ENCODE measurements around the gene ALKBH5.

The ALKBH5 gene

DNA sequence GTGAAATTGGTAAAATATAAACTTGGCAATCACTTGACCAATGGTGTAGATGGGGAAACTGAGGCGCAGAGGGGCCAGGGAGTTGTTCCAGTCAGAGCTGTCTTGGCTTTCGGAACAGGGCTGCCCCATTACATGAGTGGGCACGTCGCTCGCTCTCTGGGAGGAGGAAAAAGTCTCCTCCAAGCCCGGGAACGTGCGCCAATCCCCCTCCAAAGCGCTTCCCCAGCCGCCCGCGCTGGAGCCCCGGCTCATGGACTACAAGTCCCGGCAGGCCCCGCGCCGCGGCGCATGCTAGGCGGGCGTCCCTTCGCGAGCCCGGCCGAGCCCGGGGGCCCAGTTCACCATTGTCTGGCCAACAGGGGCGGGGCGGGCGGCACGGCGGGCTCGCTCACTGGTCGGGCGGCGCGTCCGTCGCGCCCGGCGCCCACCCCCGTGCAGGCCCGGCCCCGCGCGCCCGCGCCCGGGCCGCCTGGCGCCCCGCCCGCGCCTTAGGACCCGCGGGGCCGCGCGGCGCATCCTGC, 41.6 kb downstream of the ALKBH5 start, which contains the start of gene LLGL1:
Gene LLGL1 (plus strand): TSS at position 515 of the 521 bp plus-strand sequence. CDS start 48 bp downstream, outside the sequence.
- peak; percentile 96 for DNase-seq

- DNase-seq, result no peak
Measured at GRCh38 chr17:18225642-18226283, 42.1 kb downstream of the ALKBH5 start.

- no peak for DNase-seq
Measured at GRCh38 chr17:18226284-18226945, 42.8 kb downstream of the ALKBH5 start.

- no peak for DNase-seq
Measured at GRCh38 chr17:18227635-18228034, 44.0 kb downstream of the ALKBH5 start.

DNA sequence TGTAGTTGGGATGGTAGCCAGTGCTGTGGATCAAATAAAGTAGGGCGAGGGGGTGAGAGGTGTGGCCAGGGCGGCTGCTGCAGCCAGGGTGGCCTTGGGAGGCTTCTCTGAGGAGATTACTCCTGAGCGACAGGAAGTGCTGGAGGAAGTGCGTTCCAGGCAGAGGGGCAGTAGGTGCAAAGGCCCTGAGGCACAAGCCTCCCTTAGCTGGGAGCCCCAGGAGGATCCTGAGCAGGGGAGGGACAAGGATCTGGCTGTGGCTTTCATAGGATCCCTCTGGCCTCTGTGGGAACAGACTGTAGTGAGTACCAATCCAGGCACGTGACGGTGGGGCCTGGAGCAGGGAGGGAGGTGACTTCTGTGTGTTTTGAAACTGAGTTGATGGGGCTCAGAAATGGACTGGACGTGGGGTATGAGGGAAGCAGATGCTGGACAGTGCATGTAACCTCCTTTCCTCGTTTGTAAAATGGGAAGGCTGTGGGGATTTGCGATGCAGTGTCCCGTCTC, 44.6 kb downstream of the ALKBH5 start:
- no peak for DNase-seq

DNA sequence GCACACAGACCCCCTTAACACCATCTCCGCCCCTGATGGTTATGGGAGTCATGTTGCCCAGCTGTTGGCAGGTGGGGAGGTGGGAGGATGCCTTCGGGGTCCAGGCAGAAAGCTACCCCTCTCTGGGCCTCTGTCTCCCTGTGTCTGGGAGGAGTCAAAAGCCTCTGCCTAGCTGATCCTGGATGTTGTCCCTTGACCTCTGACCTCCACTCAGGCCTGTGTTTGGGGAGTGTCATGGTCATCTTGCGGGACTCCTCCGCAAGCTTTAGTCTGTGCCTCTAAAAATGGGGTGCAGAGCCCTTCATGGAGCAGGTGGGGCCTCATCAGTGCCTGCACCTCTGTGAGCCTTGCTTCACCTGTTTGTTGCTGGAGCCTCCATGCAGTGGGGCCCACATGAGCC, 45.6 kb downstream of the ALKBH5 start:
- no peak for DNase-seq

DNA sequence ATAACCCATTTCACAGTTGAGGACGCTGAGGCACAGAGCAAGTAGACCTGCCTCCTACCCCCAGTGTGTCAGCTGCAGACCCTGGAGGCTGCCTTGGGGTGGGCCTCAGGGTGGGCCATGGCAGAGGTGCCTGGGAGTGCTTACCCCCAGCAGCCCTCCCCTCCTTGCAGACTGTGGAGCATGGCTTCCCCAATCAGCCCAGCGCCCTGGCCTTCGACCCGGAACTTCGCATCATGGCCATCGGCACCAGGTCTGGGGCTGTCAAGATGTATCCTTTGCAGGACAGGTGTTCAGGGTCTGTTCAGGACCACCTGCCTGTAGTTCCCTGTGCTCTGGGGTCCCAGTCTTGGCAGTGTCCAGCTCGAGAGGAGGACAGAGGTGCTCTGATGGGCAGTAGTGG, 46.1 kb downstream of the ALKBH5 start:
- DNase-seq, result no peak

DNA sequence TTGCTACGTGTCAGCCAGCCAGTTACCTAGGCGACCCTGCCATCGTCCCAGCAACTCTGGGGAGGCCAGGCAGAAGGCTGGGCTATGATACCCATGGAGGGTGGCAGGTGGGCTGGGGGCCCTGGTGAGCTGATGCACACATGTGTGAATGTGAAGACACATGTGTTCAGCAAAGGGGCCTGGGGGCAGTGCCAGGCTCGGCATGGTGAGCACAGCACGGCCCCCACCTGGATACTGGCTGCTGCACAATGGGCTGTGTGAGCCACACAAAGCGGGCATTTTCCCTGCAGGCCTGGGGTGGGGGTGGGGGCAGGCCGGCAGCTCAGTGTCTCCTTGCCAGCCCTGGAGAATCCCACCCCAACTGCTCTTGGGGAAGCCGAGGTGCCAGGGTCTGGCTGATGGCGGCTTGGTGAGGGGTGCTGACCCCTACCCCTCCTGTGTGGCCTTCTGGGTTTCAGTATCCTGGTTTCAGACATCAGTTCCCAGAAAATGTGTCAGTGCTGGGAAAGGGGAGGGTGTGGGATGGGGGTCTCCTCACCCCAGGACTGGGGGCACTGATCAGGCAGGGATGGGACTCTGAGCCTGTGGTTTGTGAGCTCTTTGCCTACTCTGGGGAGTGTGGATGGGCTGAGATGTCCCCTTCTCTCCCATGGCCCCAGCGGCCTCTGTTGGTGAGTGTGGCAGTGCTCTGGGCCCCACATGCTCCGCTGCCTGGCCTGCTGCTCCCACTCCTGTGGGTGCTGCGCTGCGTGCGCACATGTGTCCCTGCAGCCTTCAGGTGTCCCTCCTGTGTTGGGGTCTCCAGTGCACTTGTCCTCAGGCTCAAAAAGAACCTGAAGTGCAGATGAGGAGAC, 46.9 kb downstream of the ALKBH5 start:
- DNase-seq, result no peak

GRCh38 chr17:18231164-18231563, 47.5 kb downstream of the ALKBH5 start:
- no peak for DNase-seq

DNA sequence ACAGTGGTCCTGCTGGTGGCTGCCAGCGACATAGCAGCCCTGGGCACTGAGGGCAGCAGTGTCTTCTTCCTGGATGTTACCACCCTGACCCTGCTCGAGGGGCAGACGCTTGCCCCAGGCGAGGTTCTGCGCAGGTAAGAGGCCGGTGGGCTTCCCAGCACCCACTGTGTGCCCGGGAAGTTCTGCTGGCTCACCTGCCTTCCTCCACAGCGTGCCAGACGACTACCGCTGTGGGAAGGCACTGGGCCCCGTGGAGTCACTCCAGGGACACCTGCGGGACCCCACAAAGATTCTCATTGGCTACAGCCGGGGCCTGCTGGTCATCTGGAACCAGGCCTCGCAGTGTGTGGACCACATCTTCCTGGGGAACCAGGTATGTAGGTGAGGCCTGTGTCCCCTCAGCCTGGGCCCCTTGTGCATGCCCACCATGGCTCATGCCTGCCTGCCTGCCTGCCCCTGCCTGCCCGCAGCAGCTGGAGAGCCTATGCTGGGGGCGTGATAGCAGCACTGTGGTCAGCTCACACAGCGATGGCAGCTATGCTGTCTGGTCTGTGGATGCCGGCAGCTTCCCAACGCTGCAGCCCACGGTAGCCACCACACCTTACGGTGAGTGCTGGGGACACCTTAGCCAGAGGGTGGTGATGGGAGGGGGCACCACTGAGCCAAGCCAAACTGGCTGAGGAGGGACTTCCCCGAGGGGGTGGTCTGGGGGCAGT, 50.3 kb downstream of the ALKBH5 start:
- DNase-seq, result no peak

GRCh38 chr17:18234853-18235380, 51.3 kb downstream of the ALKBH5 start:
- DNase-seq, result no peak

DNA sequence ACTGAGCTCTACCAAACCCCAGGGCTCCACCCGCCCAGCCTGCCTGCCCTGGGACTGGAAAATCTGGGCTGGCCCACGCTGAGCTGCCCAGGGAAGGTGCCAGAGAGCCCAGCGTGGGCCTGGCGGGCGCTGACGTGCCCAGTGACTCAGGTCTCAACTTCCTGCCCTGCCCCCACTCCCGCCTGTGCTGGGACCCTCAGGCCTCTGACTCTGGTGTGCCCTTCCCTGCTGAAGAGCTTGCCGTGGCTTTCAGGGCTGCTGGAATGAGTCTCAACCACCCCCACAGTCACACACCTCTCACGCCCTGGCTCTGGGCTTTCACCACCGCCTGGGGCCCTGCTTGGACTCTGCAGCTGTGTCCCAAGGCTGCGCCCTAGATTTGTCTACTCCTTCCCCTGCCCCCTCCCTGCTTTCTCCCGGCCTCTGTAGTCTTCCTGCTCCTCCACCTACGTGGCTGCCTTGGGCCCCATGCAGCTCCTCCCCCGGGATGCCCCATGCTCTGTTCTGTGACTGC, 52.2 kb downstream of the ALKBH5 start:
- no peak for DNase-seq

- no peak for DNase-seq
Measured at GRCh38 chr17:18236494-18236893, 52.9 kb downstream of the ALKBH5 start.

- no peak for DNase-seq
Measured at GRCh38 chr17:18237461-18237860, 53.8 kb downstream of the ALKBH5 start.

- DNase-seq, result no peak
Measured at GRCh38 chr17:18238299-18238698, 54.7 kb downstream of the ALKBH5 start.

DNA sequence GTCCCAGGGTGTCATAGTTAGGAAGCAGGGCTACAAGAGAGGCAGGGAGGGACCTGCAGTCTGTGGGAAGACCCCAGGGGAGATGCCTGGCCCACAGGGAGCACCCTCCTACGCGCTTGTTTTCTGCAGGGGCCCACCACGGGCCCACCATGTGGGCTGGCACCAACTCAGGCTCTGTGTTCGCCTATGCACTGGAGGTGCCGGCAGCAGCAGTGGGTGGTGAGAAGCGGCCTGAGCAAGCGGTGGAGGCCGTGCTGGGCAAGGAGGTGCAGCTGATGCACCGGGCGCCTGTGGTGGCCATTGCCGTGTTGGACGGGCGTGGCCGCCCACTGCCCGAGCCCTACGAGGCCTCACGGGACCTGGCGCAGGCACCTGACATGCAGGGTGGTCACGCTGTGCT, 56.8 kb downstream of the ALKBH5 start:
- DNase-seq, result no peak

DNA sequence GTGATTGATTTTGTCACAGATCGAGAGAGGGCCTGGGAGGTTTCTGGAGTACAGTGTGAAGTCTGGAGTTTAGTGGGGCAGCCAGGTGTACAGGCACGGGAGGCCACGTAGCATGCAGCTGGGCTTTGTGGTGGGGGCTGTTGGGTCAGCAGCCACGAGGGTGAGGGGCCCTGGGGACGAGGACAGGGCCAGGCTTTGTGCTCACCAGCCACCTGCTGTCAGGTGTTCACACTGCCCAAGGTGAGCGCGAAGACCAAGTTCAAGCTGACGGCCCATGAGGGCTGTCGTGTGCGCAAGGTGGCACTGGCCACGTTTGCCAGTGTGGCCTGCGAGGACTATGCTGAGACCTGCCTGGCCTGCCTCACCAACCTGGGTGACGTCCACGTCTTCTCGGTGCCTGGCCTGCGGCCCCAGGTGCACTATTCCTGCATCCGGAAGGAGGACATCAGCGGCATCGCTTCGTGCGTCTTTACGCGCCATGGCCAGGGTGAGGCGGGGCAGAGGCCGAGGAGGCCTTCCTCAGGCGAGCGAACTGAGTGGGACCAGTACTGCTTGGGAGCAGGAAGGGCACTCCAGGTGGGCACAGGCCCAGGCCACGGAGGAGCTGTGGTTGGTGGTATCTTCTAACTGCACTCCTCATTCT, 57.7 kb downstream of the ALKBH5 start:
- no peak for DNase-seq

DNA sequence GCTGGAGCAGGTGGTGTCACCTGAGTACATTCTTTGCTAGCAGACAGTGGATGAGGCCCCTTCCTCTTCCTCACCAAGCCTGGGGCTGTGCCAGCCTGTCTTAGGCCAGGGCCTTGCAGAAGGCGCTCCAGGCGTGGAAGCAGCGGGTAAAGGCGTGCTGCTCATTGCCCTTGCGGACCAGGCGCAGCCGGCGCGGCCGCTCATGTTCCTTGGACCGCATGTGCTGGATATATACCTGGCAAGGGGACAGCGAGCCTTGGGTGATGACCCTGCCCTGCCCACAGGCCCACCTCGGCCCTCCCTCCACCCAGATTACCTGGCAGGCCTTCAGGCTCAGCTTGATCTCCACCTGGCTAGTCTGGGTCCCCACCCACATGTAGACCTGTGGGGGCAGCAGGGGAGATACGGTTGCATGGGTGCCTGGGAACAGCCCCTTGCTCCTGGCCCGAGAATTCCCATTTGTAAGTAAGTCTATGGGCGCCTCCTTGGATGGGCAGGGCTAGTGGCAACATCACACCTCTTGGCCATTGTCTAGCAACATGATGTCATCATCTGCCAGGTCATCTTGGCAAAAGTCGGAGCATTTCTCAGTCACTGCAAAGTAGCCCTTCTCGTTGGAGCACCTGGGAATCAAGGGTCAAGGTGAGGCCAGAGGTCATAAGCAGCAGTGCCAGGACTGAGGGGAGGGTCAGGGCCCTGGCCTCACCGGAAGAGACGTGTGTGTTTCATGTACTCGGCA, 61.6 kb downstream of the ALKBH5 start:
- DNase-seq, result no peak

DNA sequence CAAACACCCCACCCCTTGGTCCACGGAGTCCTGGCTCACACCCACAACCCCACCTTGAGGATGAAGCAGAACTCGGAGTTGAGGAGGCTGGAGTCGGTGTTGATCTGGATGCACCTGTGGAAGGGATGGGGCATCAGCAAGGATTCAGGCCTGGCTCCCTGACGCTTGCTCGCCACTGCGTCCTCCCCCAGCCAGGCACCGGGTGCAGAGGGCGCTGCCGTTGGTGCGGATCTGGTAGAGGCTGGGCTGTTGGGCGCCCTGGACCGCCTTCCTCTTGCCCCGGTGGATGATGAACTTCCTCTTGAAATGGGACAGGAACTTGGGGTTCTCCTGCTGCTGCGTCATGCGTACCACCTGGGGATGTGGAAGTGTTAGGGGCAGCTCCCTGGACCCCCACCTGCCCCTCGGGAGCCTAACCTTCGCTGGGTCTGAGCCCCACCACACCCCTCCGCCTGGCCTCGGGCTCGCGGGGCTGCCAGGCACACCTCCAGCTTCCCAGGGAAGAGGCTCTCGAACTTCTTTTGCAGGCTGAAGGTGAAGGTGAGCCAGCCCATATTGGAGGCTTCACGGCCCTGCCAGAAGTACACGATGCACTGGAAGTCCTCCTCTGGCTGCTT, 62.6 kb downstream of the ALKBH5 start:
- DNase-seq, result no peak

DNA sequence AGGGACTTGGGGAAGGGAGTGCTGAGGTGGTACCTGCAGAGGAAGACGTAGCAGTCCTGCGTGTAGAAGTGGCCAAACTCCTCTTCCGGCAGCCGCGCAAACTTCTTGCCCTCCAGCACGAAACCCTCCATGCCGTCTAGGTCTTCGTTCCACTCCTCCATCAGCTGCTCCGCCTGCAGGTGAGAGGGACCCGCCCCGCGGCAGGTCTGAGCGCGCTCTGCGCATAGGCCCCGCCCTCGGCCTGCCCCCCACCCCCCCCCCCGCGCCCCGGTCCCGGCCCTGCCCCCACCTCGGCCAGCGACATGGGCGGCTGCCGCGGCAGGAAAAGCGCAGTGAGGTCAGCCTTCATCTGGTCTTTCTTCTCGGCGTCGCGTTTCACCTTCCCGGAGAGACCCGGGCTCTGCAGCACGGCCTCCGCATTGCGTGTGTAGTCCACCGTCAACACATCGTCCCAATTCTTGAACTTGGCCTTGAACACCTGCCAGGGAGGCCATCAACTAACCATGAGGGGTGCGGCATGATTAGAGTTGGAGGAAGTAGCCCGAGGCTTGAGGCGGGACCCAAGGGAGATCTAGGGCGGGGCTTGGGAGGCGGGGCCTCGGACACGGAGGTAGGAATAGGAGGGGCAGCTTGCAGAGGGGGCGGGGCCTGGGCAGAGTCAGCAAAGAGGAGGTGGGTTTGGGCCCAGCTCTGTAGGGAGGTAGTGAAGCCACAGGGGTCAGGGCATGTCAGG, 63.4 kb downstream of the ALKBH5 start:
- DNase-seq, result peak; percentile 25

Measured in CD4-positive, alpha-beta T cell treated with Interleukin-10 for 1 hour (primary cell).